OCI-LY3 (cell line): ENCODE measurements around the gene SNX15.

Source experiments
- EZH2phosphoT487 ChIP-seq: fragments of 200-600 bp; shearing (Covaris generic); IDR thresholded peaks from 2 replicates; pipeline ENCODE4 v1.6.1; 2018; ENCODE audit warnings: antibody characterized with exemption, mixed run types, low read depth
- TF ChIP-seq, protein P1 (sequence below): fragments of 200-600, 300-600 bp; sonication (generic); IDR thresholded peaks from 2 replicates; pipeline ENCODE4 v1.5.1; 2014; ENCODE audit warnings: antibody characterized with exemption, low read length, low read depth

DNA sequence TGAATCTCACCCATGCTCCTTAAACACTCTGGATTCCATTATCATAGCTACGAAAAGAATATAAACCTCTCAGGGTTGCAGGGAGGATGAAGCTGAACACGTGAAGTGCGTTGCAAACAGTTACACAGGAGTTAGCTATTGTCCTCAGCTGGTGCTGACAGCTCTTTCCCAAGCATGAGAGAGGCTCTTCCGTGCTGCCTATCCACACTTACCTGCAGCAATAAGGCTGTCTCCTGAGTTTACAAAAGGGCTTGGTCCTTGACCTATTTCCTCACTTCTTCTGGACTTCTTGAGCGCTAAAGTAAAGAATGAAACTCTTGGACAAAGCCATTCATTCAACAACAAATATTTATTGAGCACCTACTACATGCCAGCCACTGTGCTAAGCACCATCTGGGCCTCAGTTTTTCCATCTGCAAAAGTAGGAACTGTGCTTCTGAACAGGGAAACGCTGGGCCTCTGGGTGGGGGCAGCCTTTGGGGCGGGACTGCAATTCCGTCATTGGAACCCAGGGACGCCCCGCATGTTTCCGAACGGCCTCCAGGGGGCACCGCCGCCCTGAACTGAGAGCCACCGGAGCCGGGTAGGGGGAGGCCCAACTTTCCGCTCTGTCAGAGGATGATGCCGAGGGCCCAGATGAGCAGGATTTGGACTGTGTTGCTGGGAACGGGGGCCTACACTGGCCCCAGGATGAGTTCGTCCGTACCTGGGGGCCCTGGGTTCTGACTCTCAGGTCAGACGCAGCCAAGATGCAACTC lies 13.9 kb upstream of the SNX15 start:
- TF ChIP-seq, protein P1, sequence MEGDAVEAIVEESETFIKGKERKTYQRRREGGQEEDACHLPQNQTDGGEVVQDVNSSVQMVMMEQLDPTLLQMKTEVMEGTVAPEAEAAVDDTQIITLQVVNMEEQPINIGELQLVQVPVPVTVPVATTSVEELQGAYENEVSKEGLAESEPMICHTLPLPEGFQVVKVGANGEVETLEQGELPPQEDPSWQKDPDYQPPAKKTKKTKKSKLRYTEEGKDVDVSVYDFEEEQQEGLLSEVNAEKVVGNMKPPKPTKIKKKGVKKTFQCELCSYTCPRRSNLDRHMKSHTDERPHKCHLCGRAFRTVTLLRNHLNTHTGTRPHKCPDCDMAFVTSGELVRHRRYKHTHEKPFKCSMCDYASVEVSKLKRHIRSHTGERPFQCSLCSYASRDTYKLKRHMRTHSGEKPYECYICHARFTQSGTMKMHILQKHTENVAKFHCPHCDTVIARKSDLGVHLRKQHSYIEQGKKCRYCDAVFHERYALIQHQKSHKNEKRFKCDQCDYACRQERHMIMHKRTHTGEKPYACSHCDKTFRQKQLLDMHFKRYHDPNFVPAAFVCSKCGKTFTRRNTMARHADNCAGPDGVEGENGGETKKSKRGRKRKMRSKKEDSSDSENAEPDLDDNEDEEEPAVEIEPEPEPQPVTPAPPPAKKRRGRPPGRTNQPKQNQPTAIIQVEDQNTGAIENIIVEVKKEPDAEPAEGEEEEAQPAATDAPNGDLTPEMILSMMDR: peak; percentile 72
- no peak for TF ChIP-seq EZH2phosphoT487
